Glomerular endothelial cell (primary cell): ENCODE results near the gene VPS37B. TPM values are rescaled to one million over a fixed set of nuclear protein-coding genes. Genes with fewer than 3 reads are reported as not detected.
A peak's percentile ranks its signal among the peaks of the same experiment; 100 is the strongest.
"Not testable (repeated sequence)": the region's sequence is repeated elsewhere in the genome, so short reads cannot be mapped to it uniquely, and the experiment has no call there.

Experiments used
- DNase-seq: peaks from one replicate; pipeline ENCODE4 v3.0.0-alpha.2; 2011; ENCODE audit warnings: low read depth, low spot score; ENCODE audit errors: extremely low read depth
- total RNA-seq: library from RNA; depleted of rRNA; stranded (reverse); fragments of >200 nt; gene quantifications from 2 replicates; pipeline ENCODE4 v1.2.3, GENCODE V29; 2015

Gene VPS37B
- total RNA-seq, result 49.3 and 66.9 TPM in 2 replicates

GRCh38 chr12:122895704-122896636 is at the start of gene VPS37B:
Gene VPS37B (minus strand): TSS chr12:122896124. CDS start chr12:122896062, 62 bp downstream.
- DNase-seq, result no peak

GRCh38 chr12:122944605-122945592 is 49.0 kb upstream of the VPS37B start:
- no peak for DNase-seq

GRCh38 chr12:122943196-122943595 is 47.3 kb upstream of the VPS37B start:
- peak; percentile 51 for DNase-seq

- no peak for DNase-seq
Observed at GRCh38 chr12:122942637-122943036, 46.7 kb upstream of the VPS37B start.

- not testable (repeated sequence) for DNase-seq
Observed at GRCh38 chr12:122941351-122941750, 45.4 kb upstream of the VPS37B start.

- no peak for DNase-seq
Observed at GRCh38 chr12:122939125-122939524, 43.2 kb upstream of the VPS37B start.

- DNase-seq, result no peak
Observed at GRCh38 chr12:122937622-122938091, 41.7 kb upstream of the VPS37B start.

- DNase-seq, result no peak
Observed at GRCh38 chr12:122935318-122935717, 39.4 kb upstream of the VPS37B start.

- DNase-seq, result no peak
Observed at GRCh38 chr12:122934722-122935121, 38.8 kb upstream of the VPS37B start.

- no peak for DNase-seq
Observed at GRCh38 chr12:122932207-122932606, 36.3 kb upstream of the VPS37B start.

GRCh38 chr12:122929812-122930211 is 33.9 kb upstream of the VPS37B start:
- no peak for DNase-seq

GRCh38 chr12:122929148-122929538 is 33.2 kb upstream of the VPS37B start:
- no peak for DNase-seq

- no peak for DNase-seq
Observed at GRCh38 chr12:122928404-122929147, 32.7 kb upstream of the VPS37B start.

- no peak for DNase-seq
Observed at GRCh38 chr12:122927756-122928403, 32.0 kb upstream of the VPS37B start.

- no peak for DNase-seq
Observed at GRCh38 chr12:122921917-122922316, 26.0 kb upstream of the VPS37B start.

- no peak for DNase-seq
Observed at GRCh38 chr12:122920687-122921086, 24.8 kb upstream of the VPS37B start.

GRCh38 chr12:122918827-122919226 is 22.9 kb upstream of the VPS37B start:
- no peak for DNase-seq

- DNase-seq, result no peak
Observed at GRCh38 chr12:122917507-122918121, 21.7 kb upstream of the VPS37B start.
